PFSK-1 (cell line): ENCODE data around the gene GREM2.

ENCODE experiments used
- FOXP2 ChIP-seq: optimal IDR thresholded peaks from 2 replicates; pipeline ENCODE3; 2011; ENCODE audit warnings: borderline replicate concordance, control low read depth, inconsistent platforms; ENCODE audit not compliant: insufficient read depth; ENCODE audit errors: extremely low read length, extremely low read depth
- POLR2AphosphoS5 ChIP-seq: IDR thresholded peaks from 2 replicates; pipeline ENCODE4 v1.6.1; 2012; ENCODE audit warnings: low read depth, mild to moderate bottlenecking, control low read depth, low read length, moderate library complexity
- SIN3A ChIP-seq: IDR thresholded peaks from 2 replicates; pipeline ENCODE4 v1.6.1; 2012; ENCODE audit warnings: mild to moderate bottlenecking, low read length, moderate library complexity, borderline replicate concordance; ENCODE audit not compliant: insufficient read depth
- TAF1 ChIP-seq: IDR thresholded peaks from 2 replicates; pipeline ENCODE4 v1.6.1; 2012; ENCODE audit warnings: low read length, control low read depth, borderline replicate concordance; ENCODE audit not compliant: insufficient read depth
- TF ChIP-seq, protein P1 (sequence below), 2 experiments: IDR thresholded peaks; 2 replicates each; pipeline versions ENCODE4 v1.6.1 to v1.8.0; 2011 to 2012; ENCODE audit warnings: low read depth in 2 of 2, low read length in 2 of 2, control low read depth in 1 of 2, inconsistent platforms in 1 of 2, mild to moderate bottlenecking in 1 of 2, moderate library complexity in 1 of 2; ENCODE audit not compliant: insufficient read depth in 1 of 2

Gene GREM2

DNA sequence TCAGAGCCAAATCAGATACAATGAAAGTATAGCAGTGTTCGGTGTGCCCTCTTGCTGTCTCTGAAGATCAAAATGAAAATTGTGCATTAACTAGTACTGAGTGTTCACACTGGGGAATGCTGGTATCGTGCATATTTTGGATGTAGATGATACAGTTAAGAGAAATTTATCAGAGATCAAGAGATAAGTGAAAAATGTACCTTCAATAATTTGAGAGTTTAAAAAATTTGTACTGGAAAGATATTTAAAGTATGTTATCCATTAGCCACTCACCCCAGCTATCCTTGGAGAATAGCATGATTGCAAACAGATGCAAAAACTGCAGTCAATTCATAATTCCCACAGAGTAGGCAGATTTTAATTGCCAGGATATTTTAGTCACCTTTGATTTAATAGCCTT is 56.4 kb downstream of the GREM2 start:
- TF ChIP-seq TAF1 (no peak), FOXP2 (no peak), POLR2AphosphoS5 (no peak), SIN3A (no peak)
- TF ChIP-seq, protein P1, sequence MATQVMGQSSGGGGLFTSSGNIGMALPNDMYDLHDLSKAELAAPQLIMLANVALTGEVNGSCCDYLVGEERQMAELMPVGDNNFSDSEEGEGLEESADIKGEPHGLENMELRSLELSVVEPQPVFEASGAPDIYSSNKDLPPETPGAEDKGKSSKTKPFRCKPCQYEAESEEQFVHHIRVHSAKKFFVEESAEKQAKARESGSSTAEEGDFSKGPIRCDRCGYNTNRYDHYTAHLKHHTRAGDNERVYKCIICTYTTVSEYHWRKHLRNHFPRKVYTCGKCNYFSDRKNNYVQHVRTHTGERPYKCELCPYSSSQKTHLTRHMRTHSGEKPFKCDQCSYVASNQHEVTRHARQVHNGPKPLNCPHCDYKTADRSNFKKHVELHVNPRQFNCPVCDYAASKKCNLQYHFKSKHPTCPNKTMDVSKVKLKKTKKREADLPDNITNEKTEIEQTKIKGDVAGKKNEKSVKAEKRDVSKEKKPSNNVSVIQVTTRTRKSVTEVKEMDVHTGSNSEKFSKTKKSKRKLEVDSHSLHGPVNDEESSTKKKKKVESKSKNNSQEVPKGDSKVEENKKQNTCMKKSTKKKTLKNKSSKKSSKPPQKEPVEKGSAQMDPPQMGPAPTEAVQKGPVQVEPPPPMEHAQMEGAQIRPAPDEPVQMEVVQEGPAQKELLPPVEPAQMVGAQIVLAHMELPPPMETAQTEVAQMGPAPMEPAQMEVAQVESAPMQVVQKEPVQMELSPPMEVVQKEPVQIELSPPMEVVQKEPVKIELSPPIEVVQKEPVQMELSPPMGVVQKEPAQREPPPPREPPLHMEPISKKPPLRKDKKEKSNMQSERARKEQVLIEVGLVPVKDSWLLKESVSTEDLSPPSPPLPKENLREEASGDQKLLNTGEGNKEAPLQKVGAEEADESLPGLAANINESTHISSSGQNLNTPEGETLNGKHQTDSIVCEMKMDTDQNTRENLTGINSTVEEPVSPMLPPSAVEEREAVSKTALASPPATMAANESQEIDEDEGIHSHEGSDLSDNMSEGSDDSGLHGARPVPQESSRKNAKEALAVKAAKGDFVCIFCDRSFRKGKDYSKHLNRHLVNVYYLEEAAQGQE (IDR thresholded peaks at IDR 0.05; ENCODE audit: insufficient read depth in 1 of 2, low read depth in 2 of 2, low read length in 2 of 2) = no peak

DNA sequence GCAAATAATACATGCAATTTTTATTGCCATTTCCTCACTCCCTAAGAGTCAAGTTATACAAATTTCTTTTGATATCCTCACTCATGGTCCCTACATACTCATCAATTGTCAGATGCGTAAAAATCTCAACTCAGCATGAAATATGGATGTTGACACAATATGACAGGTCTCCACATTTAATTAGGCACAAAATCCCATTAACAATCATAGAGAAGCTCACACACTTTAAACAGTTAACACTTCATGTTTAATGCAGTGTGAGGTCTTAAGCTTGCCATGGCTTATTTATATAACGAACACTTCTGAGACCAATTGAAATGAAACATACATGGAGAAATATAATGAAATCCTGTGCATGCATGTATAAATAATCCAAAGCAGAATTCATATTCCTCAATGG is 58.6 kb downstream of the GREM2 start:
- TF ChIP-seq SIN3A (no peak), POLR2AphosphoS5 (no peak), FOXP2 (no peak), TAF1 (no peak)
- TF ChIP-seq, protein P1 (IDR thresholded peaks at IDR 0.05; ENCODE audit: insufficient read depth in 1 of 2, low read depth in 2 of 2, low read length in 2 of 2) = no peak

DNA sequence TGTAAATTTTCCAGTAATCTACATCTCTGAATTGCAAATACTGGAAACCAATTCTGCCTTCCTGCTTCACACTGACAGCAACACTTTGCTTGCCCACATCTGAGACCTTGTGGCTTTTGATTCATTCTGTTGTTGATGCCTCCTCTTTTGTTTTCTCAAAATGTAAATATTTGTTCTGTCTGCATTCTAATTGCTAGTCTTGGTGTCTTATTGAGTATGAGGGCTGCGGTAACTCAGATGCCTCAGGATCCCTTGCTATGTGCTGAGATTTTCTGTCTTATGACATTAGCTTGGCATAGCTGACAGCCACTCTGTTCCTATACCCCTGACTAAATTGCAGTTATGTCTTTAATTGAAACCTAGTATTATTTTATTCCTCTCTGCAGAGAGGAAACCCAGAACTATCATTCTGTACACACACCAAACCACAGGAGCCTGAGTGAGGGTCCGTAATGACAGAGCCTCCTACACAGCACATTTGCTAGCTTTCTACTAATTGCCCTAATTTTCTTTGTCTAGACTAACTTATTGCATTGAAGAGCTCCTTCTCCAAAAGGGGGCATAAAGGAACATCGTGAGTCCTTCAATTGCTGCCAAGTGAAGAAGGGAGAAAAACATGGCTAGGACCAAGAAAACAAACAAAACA is 72.1 kb downstream of the GREM2 start:
- TF ChIP-seq SIN3A (no peak), TAF1 (no peak), POLR2AphosphoS5 (no peak), FOXP2 (no peak)
- TF ChIP-seq, protein P1 (IDR thresholded peaks at IDR 0.05; ENCODE audit: insufficient read depth in 1 of 2, low read depth in 2 of 2, low read length in 2 of 2) = no peak

DNA sequence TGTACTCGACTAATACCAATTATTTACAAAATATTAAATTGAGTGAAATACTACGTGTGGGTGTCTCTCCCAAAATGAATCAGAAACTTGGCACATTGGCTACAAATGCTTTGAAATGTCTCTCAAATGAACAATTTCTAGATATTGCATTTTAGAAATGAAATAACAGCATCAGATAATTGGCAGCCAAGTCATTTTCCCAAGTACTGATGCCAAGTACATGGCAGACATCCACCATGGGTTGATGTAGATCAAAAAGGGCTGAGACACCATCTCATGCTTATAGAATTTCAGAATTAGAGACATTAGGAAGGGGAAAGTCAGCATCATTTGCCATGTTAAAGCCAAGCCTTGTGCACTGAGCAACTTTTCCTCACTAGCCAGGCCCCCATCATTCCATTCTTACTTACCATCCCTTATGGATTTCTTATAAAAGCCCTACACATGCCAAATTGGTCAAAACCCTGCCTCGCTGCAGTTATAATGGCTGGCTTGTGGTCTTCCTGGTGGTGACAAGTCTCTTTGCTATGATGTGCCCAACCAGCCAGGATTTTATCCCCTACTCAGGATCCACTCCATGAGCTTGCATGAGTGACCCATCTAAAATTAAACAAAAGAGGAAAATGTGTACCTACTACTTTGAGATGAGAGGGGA is 73.1 kb downstream of the GREM2 start:
- TF ChIP-seq FOXP2 (no peak), SIN3A (no peak), POLR2AphosphoS5 (no peak), TAF1 (no peak)
- TF ChIP-seq, protein P1 (IDR thresholded peaks at IDR 0.05; ENCODE audit: insufficient read depth in 1 of 2, low read depth in 2 of 2, low read length in 2 of 2) = no peak
